Activated CD8-positive, alpha-beta memory T cell treated with anti-CD3 and anti-CD28 coated beads for 48 hours (primary cell): ENCODE data around the gene VEZF1.

ENCODE experiments used
- DNase-seq, 3 experiments: peaks; one replicate each; pipeline ENCODE4 v3.0.0-alpha.2; 2020; ENCODE audit warnings: low read depth in 2 of 3, low spot score in 2 of 3

Gene VEZF1

DNA sequence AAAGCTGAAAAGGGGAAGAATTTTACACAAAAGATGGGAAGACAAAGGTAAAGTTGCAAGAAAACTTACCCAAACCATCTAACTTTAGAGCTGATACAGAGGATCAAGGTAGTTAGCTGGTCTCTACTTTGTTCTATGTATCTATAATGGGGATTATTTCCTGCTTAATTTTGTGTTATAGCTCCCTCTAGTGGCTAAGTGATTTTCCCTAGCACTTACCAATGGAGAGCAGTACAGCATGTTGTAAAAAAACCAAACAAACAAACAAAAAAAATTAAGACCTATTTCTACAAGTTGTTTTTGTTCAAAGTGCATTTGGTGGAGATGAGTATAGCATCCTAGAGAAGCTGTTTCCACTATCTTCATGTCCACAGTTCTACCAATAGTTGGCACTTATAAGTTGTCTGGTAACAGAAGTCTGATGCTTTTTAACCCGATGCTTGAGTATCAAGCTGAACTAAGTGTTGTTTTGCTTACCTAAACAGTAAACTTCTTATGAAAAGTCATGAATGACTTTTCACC lies 11.5 kb upstream of the VEZF1 start:
- no peak for DNase-seq

DNA sequence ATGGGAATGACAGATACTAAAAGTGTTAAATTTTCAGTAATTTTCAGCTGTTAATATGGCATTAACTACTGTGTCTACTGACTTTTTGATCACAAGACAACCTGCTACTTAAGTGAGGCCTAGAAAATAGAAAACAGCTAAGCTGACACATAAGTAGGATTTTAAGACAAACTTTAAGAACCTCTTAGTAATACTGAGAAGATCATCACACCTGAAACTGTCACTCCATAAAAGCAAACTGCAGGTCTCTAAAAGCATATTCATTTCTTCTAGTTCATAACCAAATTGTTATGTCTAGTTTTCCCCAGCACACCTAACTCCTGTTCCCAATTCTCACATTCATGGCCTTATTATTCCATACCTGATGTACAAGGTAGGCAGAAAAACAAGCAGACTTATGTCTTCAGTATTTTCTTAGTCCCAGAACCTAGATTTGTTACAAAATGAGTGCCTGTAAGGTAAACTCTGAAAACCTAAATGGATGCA lies 11.0 kb upstream of the VEZF1 start:
- DNase-seq, result no peak

DNA sequence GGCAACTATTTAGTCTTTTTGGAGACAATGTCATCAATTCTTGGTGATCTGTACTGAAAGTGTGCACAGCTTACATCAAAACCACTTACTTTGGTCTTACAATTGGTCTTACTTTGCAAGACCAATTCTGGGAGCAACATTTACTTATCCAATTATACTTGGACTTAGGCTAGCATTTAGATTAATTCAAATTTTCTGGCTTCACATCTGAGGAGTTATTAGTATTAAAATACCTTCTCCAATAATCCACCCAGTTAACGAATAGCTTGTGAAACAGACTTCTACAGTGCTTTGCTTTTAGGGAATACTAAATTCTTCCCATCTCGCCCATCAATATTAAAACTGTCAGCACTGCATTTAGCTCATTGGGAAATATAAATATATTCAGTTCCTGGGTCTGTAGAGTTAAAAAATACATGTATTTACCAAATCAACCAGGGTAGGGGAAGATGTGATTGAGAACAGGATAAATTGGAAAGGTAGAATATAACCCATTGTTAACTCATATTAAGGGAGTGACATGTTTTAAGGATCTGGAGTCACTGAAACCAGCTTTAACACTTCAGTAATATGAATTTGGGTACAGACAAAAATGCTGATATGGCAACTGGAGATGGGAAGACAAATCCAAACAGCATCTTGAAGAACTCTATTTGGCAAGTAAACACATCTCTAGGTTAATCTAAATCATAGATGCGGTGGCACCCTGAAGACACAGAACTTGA lies 9.2 kb upstream of the VEZF1 start:
- no peak for DNase-seq

- DNase-seq, result no peak
Observed at GRCh38 chr17:57995076-57995956, 7.3 kb upstream of the VEZF1 start.

DNA sequence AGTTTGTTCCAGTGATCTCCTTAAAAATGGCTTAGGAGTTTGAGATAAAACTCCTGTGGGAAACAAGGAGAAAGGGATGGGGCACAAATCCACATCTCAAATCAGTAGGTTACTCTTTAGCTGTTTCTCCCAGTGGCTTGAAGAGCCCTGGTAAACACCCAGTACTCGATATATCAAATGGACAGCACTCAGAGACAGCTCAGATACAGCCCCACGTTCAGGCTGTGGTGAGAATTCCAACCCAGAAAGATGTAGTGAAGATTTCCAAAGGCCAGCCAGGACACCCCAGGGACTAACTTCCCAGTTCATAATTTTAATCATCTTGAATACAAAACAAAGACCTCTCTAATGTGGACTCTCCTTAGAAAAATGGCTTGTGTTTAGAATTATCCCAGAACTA lies 6.4 kb upstream of the VEZF1 start:
- no peak for DNase-seq

DNA sequence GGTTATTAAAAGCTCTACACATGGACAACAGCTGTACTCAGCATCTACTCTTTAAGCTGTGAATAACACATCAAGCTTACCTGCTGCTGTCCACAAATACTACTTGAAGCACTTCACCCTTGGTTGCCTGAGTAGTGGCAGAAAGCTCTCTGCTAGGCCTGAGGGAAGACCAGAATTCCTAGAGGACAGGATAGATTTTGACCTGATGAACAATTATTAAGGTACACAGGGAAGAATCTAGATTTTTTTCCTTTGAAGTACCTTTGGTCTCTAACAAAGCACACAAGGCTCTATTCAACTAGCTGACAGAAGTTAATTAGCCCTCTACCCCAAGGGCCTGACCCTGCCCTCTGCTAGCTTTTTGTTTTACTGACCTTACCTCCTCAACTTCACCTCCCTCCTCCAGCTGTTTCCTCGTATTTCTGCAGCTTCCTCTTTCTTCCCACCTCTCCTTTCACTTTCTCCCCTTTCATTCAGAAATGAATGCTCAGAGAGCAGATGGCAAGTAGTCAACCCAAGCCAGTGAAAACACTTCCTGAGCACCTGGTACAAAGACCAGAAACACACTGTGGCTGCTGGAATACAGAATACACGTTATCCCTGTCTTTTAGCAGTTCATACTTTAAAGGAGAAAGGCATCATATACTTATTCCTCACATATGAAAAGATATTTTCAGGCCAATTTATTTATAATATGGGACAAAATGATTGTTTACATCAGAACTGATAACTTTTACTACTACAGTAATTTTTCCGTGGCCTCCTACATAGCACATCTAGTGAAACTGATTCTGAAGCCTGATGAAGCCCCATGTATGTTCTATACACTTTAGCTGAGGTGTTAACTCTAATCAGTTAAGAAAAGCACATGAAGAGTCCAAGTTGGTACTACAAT lies 5.7 kb upstream of the VEZF1 start:
- no peak for DNase-seq

- no peak for DNase-seq
Observed at GRCh38 chr17:57991537-57991936, 3.5 kb upstream of the VEZF1 start.

DNA sequence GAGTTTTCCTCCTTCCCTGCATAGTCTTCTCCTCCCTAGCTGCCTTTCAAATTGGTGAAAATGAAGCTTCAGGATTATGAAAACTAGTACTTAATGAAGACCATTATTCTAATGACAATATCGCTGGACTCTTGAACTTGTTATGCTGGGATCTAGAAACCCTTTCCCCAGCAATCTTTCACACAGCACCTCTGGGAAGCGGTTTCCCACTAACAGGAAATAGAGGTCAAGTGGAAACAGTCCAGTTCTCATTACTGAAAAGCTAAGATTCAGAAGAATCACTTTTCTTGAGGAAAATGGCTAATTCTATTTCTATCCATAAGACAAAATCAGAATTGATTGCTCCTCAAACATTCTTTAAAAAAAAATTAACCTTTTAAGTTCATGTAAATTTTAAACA lies 2.0 kb upstream of the VEZF1 start:
- DNase-seq, result no peak

GRCh38 chr17:57988301-57989250 lies 522 bp upstream of the VEZF1 start:
- DNase-seq, result peak in 2 of 3 experiments; percentile 40 to 56

GRCh38 chr17:57986841-57987580 lies 1.0 kb downstream of the VEZF1 start:
- peak in 1 of 3 experiments; percentile 46 for DNase-seq

DNA sequence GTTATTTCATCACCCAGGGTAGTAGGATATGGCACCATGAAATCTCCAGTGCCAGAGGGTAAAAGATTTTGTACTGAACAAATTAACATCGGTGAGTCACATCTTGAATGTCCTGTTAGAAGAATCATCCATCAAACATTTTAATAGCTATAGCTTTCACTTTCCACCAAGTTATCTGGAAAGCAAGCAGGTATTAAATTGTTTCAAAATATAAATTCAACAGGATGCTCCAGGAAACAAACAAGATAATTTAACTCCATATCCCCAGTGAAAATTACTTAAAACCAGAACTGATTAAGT lies 2.4 kb downstream of the VEZF1 start:
- no peak for DNase-seq

DNA sequence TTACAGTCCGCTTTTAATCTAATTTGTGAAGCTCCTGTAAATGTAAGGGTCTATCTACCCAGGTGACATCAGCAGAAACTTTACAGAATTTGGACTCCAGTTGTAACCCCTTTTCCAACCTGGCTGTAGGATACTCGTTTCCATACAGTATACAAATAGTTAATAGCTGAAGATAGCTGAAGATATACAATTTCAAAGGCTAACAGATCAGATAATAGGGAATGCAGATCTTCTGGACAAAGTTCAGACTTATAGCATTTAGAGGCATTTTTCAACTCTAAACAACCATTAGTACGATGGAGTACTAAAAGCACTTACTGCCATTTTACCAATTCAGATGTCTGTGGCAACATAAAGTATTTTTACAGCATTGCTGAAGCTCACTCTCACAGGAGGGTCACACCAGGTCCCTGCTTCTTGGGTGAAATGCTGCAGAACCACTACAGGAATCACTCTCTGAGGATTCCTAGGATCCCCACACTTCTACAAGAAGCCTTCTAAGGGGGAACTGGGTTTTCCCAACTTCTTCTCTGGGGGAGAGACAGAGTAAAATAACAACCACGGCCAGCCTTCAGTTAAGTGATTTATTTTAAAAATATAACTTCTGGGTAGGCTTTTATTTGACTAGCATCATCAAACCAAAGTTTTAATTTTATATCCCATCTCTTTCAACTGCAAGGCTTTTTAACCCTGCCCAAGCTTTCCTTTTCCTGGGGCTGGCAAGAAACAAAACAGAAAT lies 2.9 kb downstream of the VEZF1 start:
- DNase-seq, result no peak

GRCh38 chr17:57984261-57984890 lies 3.7 kb downstream of the VEZF1 start:
- no peak for DNase-seq

- no peak for DNase-seq
Observed at GRCh38 chr17:57983446-57983845, 4.6 kb downstream of the VEZF1 start.

DNA sequence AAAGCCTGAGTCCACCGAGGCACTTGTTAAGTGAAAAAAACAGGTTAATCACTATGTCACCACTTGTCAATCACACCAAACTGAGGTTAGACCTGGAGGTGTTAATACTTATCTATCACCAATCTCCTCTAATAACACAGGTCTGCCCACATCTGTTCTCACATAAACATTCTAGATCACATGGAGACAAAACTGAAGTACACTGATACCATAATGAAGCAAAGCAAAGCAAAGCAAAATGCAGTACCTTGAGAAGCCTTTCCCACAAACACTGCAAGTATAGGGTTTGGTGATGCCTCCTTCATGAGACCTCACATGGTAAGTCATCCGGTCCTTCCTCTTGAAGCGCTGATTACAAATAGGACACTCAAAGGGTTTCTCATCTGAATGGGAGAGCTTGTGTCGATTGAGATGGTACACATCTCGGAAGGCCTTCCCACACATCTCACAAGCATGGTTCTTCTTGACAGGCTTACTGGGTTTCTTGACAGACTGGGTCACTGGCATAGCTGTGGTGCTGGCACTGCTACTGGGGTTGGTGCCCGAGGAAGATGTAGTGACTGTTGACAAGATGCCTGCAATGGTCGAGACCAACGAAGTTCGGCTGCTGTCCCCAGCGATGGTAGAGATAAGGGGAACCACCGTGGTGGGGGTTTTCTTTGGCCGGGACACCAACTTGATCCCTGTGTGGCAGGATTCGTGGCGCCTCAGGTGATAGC lies 5.4 kb downstream of the VEZF1 start:
- no peak for DNase-seq

DNA sequence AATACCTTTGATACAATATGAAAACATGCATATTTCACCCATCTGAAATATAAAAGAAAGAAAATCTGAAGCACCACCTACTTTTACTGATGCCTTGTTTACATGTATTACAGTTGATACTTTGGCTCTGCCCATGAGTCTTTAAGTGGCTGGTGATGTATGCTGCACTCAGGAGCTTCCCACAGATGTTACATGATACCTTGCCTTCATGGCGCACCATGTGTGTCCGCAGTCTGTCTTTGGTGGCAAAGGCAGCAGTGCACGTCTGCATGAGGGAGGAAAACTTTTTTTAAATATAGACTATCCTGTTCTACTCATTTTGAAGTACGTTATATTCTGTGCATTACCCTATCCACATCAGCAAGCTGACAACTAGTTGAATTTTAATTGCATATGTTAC lies 7.5 kb downstream of the VEZF1 start:
- DNase-seq, result no peak

DNA sequence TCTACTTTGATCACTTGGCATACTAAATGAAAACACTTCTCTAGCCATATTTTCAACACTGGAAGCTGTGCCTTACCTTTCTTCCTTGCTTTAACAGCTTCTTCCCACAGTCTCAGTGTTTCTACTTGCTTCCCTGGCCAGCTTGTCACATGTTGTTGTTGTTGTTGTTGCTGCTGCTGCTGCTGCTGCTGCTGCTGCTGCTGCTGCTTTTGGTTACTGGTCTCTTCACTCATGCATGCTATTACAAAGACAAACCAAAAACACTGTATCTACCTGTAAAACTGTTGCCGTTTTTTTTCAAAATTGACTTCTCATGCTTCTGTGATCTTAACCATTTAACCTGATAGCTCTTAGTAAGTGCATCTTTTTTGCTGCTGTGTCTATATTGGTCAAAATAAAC lies 9.0 kb downstream of the VEZF1 start:
- DNase-seq, result no peak

DNA sequence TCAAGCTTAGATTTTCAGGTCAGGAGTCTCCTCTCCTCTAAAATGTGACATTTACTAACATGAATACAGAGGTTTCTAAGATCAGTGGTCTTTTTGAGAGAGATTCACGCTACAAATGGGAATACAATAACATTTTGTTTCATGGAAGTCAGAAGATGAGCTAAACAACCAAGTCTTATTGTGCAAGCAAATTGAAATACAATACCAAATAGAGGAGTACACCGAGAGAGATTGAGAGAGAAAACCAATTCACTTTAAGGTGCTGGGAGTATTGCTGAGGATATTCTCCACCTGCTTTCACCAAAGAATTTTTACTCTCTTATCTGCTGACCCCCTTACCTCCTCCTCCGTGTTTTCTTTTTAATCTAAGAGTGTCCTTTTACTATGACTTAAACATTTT lies 11.5 kb downstream of the VEZF1 start:
- no peak for DNase-seq
